MM.1S (cell line): ENCODE results near the gene TRIP6.

Experiments used
- EZH2 ChIP-seq: fragments of 300-600 bp; sonication (generic); optimal IDR thresholded peaks from 2 replicates; pipeline ENCODE3; 2017; ENCODE audit warnings: low read depth, mild to moderate bottlenecking, antibody characterized with exemption, low read length, mixed read lengths
- EZH2phosphoT487 ChIP-seq: fragments of 300-600 bp; sonication (generic); IDR thresholded peaks from 2 replicates; pipeline ENCODE4 v1.6.1; 2018; ENCODE audit warnings: antibody characterized with exemption, low read length
- TF ChIP-seq, protein P1 (sequence below): fragments of 300-600 bp; sonication (generic); IDR thresholded peaks from 2 replicates; pipeline ENCODE4 v1.5.1; 2016; ENCODE audit warnings: antibody characterized with exemption, low read length, mixed read lengths

DNA sequence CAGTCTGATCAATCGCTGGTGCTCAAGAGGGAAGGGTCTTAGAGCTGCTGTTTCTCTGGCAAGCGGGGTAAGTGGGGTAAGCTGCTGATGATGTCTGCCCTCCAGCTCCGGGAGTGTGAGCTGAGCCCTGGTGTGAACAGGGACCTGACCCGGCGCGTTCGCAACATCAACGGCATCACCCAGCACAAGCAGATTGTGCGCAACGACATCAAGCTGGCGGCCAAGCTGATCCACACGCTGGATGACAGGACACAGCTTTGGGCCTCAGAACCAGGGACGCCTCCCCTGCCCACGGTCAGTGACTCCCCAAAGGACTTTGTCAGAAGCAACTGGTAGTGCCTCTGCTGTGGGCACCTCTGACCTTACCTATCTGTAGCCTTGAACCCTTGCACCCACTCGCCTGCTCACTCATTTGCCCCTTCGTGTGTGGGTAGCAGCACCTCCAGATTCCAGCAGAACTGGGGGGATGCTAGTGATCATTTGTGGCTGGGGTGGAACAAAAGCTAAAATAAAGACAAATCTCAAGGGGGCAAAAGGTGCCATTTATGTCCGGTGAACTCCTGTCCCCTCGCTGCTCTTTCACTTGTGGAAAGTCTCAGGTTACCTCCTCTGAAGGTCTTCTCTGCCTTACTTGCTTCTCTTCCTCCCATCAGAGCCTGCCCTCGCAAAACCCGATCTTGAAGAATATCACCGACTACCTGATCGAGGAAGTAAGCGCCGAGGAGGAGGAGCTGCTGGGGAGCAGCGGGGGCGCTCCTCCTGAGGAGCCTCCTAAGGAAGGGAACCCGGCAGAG lies 19.2 kb downstream of the TRIP6 start:
- TF ChIP-seq EZH2 (no peak), EZH2phosphoT487 (no peak)
- TF ChIP-seq, protein P1, sequence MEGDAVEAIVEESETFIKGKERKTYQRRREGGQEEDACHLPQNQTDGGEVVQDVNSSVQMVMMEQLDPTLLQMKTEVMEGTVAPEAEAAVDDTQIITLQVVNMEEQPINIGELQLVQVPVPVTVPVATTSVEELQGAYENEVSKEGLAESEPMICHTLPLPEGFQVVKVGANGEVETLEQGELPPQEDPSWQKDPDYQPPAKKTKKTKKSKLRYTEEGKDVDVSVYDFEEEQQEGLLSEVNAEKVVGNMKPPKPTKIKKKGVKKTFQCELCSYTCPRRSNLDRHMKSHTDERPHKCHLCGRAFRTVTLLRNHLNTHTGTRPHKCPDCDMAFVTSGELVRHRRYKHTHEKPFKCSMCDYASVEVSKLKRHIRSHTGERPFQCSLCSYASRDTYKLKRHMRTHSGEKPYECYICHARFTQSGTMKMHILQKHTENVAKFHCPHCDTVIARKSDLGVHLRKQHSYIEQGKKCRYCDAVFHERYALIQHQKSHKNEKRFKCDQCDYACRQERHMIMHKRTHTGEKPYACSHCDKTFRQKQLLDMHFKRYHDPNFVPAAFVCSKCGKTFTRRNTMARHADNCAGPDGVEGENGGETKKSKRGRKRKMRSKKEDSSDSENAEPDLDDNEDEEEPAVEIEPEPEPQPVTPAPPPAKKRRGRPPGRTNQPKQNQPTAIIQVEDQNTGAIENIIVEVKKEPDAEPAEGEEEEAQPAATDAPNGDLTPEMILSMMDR = no peak
